GM19395 (cell line): ENCODE measurements around the gene HSD17B10.
"Not testable (repeated sequence)": the region's sequence is repeated elsewhere in the genome, so short reads cannot be mapped to it uniquely, and the experiment has no call there.

Experiments used
- ATAC-seq: cut with Tn5 transposase; IDR thresholded peaks from one replicate; pipeline ENCODE4 v1.9.1; 2021; ENCODE audit warnings: mild to moderate bottlenecking, moderate library complexity; ENCODE audit not compliant: unreplicated experiment

The HSD17B10 gene

DNA sequence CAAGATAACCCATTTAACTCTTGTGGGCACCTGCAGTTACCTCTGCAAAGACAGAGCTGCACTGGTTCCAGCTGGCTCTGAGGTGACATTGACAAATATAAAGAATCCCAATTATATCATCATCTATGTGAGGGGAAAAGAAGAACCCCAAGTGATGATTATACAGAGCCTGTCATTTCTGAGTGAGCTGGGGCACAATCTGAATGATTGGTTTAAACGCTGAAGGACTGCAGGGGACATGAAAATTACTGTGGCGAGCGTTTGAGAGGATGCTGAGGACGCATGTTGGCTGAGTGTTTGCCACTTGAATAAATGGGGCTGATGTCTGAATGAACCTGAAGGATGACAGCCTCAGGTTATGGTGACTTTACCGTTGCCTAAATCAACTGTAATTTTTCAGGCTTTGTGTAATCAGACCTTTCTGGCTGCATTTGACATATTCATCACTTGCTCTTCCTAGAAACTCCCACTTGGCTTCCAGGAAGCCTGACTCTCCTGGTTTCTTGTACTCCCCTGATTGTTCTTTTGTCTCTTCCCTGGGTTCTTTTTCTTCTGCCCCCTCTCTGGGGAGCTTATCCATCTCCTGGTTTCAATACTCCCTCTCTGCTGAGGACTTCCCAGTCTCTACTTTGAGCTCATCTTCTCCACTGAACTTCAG is 4.1 kb upstream of the HSD17B10 start:
- no peak for ATAC-seq

DNA sequence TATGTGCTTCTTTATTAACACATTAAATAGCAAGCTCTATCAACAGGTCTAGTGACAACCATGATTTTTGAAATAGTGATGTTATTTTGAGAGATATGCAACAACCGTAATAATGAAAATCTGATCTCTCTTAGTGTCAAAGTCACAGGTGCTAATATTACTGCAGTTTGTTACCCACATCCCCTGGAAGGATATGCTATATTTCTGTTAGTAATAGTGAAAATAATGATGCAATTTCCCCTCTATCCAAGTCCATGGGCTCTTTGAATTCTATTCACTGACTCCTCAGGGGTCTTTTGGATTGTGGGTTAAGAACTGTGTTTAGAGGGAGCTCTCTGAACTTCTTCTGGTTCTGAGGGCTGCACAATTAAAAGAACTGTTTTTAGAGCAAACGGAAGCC is 3.0 kb upstream of the HSD17B10 start:
- no peak for ATAC-seq

DNA sequence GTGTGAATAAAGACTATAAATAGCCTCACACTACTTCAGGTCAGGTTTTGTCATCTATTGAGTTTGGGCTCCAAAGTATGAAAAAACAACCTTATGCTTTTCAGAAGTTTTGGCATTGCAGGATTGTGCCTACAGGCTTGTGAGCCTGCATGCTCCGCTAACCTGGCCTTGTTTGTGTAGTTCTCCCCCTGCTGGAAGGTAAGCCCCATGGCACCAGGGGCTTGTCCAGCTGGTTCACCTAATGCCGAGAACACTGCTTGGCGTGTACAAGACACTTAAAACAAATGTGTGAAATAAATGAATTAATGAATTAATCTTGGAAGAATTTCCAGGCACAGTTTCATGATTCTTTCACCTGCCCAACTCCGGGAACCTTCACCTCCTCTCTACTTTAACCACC is 1.8 kb upstream of the HSD17B10 start:
- peak; percentile 74 for ATAC-seq

DNA sequence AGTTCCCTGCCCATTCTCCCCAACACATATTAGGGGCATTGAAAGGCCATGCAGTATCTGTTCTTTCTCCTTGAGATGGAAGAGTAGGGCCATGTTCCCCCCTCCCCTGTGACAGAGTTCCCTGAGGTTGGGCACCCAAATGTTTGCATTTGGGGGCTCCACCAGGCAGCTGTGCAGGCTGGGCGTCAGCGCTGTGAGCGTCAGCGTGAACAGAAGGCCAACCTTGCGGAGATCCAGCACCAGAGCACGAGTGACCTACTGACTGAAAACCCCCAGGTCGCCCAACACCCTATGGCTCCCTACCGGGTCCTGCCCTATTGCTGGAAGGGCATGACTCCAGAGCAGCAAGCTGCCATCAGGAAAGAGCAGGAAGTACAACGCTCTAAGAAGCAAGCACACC is 3.9 kb downstream of the HSD17B10 start:
- no peak for ATAC-seq

DNA sequence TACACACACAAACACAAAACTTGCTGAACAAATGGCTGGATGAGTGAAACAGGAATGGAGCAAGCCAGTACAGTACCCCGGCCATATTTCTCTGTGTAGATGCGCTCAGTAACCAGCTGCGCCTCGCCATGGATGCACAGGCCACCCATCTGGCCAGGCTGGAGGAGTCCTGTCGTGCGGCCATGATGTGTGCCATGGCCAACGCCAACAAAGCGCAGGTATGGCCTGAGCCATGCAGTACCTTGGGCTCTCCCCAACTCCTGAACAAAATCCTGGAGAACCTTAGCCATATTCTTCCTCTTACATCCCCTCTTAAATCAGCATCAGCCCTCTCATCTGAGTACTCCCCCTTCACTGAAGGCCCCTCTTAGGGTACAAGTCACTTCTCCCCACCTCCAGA is 4.4 kb downstream of the HSD17B10 start:
- ATAC-seq, result no peak

DNA sequence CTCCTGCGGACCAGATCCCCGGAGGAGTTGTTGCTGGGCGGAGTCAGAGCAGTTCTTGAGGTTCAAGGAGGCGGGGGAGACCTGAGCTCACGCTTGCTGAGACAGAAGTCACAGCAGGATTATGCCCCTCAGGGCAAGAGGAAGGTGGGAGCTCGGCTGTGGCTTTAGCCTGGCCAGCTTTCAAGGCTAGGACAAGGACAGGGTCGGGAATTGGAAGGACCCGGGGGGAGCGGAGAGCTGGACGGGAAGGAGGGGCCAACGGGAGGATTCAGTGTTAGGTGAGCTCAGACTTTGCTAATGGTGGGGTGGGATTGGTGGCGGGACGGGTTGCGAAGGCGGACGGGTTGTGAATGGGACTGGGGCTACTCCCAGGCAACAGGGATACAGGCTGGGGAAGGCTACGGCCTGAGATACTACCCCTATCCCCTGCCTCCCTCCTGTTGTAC is 11.3 kb downstream of the HSD17B10 start, which contains the start of gene RIBC1:
Gene RIBC1, plus strand, starts transcription at position 13 of the 446 bp plus-strand sequence. CDS start 3,404 bp downstream, outside the sequence.
- ATAC-seq, result no peak

DNA sequence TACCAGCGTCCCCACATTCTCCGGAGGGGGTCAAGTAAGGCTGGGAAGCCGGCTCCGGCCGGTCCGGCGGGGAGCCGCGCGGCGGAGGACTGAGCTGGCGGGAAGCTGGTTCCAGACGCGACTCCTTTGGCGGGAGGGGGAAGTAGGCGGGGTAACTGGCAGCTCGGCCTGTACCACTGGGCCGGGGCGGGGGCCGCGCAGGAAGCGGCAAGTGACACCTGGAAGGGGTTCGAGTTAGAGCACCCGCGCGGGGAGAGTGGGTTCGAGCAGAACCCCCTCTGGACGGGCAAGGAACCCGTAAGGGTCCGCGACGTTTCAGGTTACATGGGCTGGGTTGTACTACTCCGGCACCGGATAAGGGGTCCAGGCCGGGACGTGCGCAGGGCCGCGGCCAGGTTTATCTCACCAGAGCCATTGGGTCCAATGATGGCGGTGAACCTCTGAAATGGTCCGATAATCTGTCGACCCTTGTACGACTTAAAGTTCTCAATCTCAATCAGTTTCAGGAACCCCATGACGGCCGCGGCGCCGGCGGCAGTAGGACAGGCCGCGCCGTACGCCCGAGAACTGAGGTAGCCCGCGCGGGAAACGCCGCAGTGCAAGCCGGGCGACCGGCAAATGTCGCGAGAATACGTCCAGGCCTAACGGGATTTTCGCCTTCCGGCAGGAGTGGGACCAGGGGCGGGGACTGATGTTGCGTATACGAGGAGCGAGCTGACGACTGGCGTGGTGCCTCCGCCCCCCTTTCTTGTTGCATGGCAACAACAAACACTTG is 11.9 kb downstream of the HSD17B10 start, which contains the start of gene SMC1A:
Gene SMC1A, minus strand, starts transcription at position 569 of the 775 bp plus-strand sequence. Its CDS starts 54 bp downstream, at position 515.
- peak; percentile 95 for ATAC-seq

DNA sequence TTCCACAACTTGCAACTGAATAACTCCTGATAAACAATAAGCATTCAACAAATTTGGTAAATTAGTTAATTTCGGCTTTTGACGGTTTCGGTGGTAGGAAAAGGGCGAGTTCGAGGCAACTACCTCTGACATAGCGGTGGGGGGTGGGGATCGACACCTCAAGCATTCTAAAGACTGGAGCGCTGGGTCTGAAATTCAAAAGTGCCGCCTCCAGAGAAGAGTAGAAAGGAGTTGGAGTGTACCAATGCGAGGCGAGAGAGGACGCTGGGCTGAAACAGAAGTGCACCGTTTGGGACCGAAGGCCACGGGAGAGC is 12.4 kb downstream of the HSD17B10 start:
- peak; percentile 15 for ATAC-seq

DNA sequence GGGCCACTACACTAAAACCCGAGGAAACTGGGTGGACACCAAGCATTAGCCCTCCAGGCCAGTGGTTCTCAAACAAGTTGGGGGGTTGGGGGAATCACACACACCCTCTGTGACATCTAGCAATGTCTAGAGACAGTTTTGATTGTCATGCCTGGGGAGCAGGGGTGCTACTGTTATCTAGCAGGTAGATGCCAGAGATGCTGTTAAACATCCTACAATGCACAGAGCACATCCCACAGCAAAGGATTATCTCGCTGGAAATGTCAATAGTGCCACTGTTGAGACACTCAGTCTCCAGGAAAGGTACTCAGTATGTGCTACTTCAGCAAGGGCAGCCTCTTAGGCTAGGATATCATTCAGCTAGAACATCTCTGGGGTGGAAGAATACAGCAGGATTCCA is 13.0 kb downstream of the HSD17B10 start:
- no peak for ATAC-seq

DNA sequence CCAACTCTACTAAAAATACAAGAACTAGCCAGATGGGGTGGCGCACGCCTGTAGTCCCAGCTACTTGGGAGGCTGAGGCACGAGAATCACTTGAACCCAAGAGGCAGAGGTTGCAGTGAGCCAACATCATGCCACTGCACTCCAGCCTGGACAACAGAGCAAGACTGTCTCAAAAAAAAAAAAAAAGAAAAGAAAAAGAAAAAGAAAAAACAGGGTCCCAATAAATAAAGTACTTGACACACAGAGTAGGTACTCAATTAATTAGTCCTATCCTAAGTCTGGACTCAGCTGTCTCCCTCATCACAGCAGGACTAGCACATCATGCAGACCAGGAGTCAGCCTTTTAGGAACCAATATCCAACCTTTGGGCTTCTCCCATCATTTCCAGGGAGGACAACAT is 13.8 kb downstream of the HSD17B10 start:
- ATAC-seq, result not testable (repeated sequence)

DNA sequence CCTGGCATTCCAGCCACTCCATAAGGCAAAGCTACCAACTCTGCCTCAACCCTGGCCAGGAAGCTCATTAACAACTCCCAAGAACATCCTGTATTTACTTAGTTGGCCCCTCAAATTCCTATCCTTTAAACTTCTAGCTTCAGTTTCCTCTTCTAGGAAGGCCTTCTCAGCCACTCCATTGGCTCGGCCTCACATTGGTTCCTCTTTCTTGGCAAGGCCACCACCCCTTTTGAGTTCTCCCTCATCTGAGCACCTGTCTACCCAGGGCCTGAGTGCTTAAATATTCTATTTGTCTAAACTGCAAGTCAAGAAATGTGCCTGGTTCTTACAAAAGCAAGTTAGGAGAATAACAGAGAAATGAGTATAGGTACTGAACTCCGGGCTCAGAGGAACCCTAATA is 21.7 kb downstream of the HSD17B10 start:
- ATAC-seq, result no peak

DNA sequence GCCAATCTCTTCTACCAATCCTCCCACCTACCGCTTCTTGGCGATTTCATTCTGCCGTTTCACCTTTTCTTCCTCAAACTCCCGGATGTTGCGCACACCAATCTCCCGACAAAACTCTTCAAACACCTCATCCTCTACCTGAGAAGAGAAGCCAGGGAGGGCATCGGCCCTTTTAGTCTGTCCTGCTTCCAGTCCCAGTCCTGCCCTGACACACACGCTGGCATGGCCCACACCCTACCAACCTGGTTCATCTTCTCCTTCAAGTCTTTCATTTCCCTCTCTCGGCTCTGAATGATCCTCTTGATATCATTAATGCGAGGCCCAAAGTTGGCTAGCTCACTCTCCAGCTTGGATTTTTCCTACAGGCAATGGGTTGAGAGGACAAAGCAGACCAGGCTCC is 30.6 kb downstream of the HSD17B10 start:
- no peak for ATAC-seq

DNA sequence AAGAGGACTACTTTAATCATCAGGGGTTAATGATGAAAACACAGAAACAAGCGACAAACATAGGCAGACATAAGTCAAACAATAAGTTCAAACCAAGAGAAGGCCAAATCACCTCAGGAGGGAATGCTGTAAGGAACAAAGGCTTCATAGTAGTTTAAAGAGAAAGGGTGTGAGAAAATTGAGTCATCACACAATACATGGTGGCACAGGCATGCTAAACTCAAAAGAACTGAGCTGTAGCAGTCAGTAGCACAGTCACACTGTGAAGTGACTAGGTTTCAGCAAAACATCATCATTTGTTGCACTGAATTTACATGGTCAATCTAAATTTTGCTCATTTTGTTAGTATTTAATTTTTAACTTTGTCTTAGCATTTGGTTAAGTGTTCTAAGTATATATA is 36.0 kb downstream of the HSD17B10 start:
- no peak for ATAC-seq

DNA sequence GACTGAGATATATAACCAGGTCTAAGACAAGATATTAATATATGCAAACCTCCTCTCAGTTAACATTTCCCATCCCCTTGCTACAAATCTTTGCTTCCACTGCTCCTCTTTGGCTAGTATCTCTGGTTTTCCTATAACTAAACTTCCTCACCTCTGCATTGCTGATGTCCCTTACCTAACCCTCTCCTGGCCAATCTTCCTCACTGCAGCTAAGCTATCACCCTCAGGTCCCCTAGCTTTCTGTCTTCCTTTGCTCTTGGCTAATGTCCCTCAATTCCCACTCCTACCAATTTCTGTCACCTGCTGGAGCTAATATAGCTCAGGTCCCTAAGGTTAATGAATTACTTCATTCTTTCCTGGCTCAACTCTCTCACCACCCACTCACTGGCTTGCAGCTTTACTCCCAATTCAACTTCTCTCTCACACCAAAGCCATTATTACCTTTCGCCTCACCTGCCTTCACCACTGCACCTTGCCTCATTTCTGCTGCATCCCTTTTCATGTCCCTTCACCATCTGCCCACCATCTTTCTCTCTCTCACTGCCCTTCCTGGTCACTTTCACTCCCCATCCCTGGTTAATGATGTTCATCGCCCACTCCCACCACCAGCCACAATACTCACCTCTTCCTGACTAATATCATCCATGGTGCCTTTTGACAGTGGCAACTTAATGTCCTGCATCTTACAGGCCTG is 38.4 kb downstream of the HSD17B10 start:
- ATAC-seq, result no peak

DNA sequence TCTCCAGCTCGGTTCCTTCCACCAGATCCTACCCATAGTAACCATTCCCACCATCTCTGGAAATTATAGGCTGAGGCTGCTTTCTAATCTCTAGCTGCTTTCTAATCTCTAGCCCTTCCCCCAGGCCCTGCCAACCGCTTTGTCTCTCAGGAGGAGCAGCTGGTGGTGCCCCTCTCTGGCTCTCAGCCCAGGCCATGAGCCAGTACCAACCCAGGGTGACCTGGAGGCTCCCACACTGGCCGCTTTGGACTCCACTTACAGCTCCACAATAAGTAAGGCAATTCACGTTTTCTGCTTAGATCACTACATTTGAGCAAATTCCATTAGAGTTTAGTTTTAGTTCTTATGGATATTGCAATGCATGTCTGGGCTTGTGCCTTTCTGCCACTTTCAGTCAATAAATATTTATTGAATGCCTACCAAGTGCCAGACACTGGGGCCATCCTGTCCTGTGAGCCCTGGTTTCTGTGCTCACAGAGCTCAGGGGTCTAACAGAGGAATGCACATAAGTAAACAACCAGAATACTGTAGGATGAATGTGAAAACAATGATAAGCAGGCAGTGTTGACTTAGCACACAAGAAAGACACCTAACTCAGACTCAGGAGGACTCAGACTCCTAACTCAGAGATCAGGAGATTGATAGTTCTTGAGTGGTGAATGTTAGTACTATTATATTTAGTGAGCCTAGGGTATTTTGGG is 50.6 kb downstream of the HSD17B10 start:
- ATAC-seq, result no peak
